PFSK-1 (cell line): ENCODE results near the gene CDH26.

ENCODE experiments used
- FOXP2 ChIP-seq: optimal IDR thresholded peaks from 2 replicates; pipeline ENCODE3; 2011; ENCODE audit warnings: borderline replicate concordance, control low read depth, inconsistent platforms; ENCODE audit not compliant: insufficient read depth; ENCODE audit errors: extremely low read length, extremely low read depth
- POLR2AphosphoS5 ChIP-seq: IDR thresholded peaks from 2 replicates; pipeline ENCODE4 v1.6.1; 2012; ENCODE audit warnings: low read depth, mild to moderate bottlenecking, control low read depth, low read length, moderate library complexity
- SIN3A ChIP-seq: IDR thresholded peaks from 2 replicates; pipeline ENCODE4 v1.6.1; 2012; ENCODE audit warnings: mild to moderate bottlenecking, low read length, moderate library complexity, borderline replicate concordance; ENCODE audit not compliant: insufficient read depth
- TAF1 ChIP-seq: IDR thresholded peaks from 2 replicates; pipeline ENCODE4 v1.6.1; 2012; ENCODE audit warnings: low read length, control low read depth, borderline replicate concordance; ENCODE audit not compliant: insufficient read depth
- TF ChIP-seq, protein P1 (sequence below), 2 experiments: IDR thresholded peaks; 2 replicates each; pipeline versions ENCODE4 v1.6.1 to v1.8.0; 2011 to 2012; ENCODE audit warnings: low read depth in 2 of 2, low read length in 2 of 2, control low read depth in 1 of 2, inconsistent platforms in 1 of 2, mild to moderate bottlenecking in 1 of 2, moderate library complexity in 1 of 2; ENCODE audit not compliant: insufficient read depth in 1 of 2

The CDH26 gene

GRCh38 chr20:60038400-60039008 is 80.3 kb downstream of the CDH26 start:
- TF ChIP-seq POLR2AphosphoS5, result no peak
- TF ChIP-seq, protein P1, sequence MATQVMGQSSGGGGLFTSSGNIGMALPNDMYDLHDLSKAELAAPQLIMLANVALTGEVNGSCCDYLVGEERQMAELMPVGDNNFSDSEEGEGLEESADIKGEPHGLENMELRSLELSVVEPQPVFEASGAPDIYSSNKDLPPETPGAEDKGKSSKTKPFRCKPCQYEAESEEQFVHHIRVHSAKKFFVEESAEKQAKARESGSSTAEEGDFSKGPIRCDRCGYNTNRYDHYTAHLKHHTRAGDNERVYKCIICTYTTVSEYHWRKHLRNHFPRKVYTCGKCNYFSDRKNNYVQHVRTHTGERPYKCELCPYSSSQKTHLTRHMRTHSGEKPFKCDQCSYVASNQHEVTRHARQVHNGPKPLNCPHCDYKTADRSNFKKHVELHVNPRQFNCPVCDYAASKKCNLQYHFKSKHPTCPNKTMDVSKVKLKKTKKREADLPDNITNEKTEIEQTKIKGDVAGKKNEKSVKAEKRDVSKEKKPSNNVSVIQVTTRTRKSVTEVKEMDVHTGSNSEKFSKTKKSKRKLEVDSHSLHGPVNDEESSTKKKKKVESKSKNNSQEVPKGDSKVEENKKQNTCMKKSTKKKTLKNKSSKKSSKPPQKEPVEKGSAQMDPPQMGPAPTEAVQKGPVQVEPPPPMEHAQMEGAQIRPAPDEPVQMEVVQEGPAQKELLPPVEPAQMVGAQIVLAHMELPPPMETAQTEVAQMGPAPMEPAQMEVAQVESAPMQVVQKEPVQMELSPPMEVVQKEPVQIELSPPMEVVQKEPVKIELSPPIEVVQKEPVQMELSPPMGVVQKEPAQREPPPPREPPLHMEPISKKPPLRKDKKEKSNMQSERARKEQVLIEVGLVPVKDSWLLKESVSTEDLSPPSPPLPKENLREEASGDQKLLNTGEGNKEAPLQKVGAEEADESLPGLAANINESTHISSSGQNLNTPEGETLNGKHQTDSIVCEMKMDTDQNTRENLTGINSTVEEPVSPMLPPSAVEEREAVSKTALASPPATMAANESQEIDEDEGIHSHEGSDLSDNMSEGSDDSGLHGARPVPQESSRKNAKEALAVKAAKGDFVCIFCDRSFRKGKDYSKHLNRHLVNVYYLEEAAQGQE (IDR thresholded peaks at IDR 0.05; ENCODE audit: insufficient read depth in 1 of 2, low read depth in 2 of 2, low read length in 2 of 2), result no peak
- TF ChIP-seq FOXP2, result no peak
- no peak for TF ChIP-seq TAF1
- TF ChIP-seq SIN3A, result no peak

DNA sequence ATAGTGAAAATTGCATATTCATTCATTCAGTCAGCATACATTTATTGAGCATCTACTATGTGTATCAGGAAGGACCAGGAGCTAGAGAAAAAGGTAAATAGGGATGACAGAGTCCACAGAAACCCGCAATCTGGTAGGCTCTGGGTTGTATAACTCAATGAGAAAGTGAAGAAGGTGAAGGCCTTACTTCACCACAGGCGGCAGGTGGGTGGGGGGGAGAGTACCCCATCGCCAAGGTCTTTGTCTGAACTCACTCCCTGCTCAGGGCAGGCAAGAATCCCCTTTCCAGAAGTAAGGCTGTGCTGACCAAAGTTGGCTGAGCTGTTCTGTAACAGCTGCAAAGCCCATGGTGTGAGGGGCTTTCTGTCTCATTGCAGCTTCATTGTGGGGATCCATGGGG is 81.3 kb downstream of the CDH26 start:
- TF ChIP-seq, protein P1 (IDR thresholded peaks at IDR 0.05; ENCODE audit: insufficient read depth in 1 of 2, low read depth in 2 of 2, low read length in 2 of 2), result no peak
- TF ChIP-seq FOXP2 (no peak), TAF1 (no peak), POLR2AphosphoS5 (no peak), SIN3A (no peak)

DNA sequence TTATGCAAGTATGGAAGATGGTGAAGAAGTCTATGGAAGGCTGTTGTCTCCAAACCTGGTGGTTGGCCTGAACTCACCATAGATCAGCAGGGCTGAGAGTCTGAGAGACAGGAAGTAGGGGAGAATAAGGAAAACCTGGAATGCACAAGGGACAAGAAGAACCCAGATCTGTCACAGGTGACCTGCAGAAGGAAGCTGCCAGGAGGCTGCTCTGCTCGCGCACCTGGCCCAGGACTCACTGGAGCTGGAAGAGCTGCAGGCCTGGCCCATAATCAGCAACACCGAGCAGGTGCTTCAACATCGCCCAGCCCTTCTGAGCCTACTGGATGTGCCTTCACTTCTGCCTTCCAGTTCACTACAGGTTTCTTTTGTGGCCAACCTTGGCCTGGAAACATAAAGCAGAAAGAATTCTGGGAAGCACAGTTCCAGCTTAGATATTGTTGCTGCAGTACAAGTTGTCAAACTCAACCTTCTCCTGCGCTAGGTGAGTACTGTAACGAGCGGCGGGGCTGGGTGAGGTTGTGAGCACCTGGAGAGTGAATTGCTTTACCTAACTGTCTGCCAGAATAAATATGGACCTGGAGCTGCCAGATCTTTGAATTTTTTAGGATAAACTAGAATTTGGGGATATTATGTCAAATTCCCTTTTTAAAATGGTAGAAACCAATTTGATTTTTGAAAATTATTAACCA is 82.4 kb downstream of the CDH26 start:
- TF ChIP-seq TAF1 (no peak), SIN3A (no peak), POLR2AphosphoS5 (no peak), FOXP2 (no peak)
- TF ChIP-seq, protein P1 (IDR thresholded peaks at IDR 0.05; ENCODE audit: insufficient read depth in 1 of 2, low read depth in 2 of 2, low read length in 2 of 2), result no peak

GRCh38 chr20:60043435-60043834 is 85.2 kb downstream of the CDH26 start:
- TF ChIP-seq SIN3A, result no peak
- TF ChIP-seq TAF1, result no peak
- no peak for TF ChIP-seq POLR2AphosphoS5
- no peak for TF ChIP-seq FOXP2
- TF ChIP-seq, protein P1 (IDR thresholded peaks at IDR 0.05; ENCODE audit: insufficient read depth in 1 of 2, low read depth in 2 of 2, low read length in 2 of 2), result no peak
